Epithelial cell of prostate (primary cell): Measurements from ENCODE around the gene RCBTB1.
A peak's percentile ranks its signal among the peaks of the same experiment; 100 is the strongest.

Source experiments
- DNase-seq: peaks from one replicate; pipeline ENCODE4 v3.0.0-alpha.2; 2011; ENCODE audit warnings: low read depth, low spot score
- H3K27ac ChIP-seq: fragments of 450-650 bp; 2 replicates; pipeline ENCODE4 v1.5.1; 2017; ENCODE audit warnings: mild to moderate bottlenecking

Gene RCBTB1

DNA sequence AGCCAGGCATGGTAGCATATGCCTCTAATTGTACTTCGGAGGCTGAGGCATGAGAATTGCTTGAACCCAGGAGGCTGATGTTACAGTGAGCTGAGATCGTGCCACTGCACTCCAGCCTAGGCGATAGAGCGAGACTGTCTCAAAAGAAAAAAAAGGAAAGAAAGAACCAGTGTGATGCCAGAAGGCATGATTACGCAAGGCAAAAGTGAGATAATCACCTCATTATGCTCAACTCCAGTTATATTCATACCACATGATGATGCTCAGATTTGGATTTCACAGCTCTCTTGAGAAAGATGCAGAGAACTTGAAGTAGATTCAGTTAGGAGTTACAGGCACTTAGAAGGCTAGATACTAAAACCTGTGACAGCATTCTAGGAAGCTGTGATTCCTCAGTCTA lies 21.8 kb downstream of the RCBTB1 start:
- no peak overlapping the region for H3K27ac ChIP-seq
- DNase-seq = no peak

- no peak overlapping the region for H3K27ac ChIP-seq
- DNase-seq = no peak
These were observed 24.3 kb downstream of the RCBTB1 start for GRCh38 chr13:49561062-49561410.

GRCh38 chr13:49560270-49561061 lies 24.9 kb downstream of the RCBTB1 start:
- no peak overlapping the region for H3K27ac ChIP-seq
- DNase-seq = peak; percentile 33

DNA sequence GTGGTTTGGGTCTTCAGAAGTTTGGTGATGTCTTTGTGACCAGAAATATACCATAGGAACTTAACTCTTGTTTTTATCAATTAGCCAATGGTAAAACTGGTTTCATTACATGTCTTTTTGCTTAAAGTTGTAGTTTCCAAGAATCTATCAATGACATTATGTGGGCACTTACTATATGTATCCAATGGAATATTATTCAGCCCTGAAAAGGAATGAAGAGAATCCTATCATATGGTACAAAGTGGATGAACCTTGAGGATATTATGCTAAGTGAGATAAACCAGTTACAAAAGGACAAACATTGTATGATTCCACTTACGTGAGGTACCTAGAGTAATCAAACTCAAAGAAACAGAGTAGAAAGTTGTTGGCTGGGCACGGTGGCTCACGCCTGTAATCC lies 26.4 kb downstream of the RCBTB1 start:
- no peak for DNase-seq
- no peak overlapping the region for H3K27ac ChIP-seq

DNA sequence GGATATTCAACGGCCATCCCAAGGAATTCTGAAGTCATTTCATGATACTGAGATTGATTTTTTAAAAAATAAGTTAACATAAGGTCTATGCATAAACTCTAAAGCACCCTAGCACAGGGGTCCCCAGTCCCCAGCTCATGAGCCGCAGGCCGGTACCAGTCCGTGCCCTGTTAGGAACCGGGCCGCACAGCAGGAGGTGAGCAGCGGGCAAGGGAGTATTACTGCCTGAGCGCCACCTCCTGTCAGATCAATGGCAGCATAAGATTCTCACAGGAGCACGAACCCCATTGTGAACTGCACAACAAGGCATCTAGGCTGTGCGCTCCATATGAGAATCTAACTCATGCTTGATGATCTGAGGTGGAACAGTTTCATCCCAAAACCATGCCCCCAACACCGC lies 31.0 kb downstream of the RCBTB1 start:
- no peak overlapping the region for H3K27ac ChIP-seq
- DNase-seq = no peak

GRCh38 chr13:49553888-49554287 lies 31.5 kb downstream of the RCBTB1 start:
- DNase-seq = no peak
- no peak overlapping the region for H3K27ac ChIP-seq

DNA sequence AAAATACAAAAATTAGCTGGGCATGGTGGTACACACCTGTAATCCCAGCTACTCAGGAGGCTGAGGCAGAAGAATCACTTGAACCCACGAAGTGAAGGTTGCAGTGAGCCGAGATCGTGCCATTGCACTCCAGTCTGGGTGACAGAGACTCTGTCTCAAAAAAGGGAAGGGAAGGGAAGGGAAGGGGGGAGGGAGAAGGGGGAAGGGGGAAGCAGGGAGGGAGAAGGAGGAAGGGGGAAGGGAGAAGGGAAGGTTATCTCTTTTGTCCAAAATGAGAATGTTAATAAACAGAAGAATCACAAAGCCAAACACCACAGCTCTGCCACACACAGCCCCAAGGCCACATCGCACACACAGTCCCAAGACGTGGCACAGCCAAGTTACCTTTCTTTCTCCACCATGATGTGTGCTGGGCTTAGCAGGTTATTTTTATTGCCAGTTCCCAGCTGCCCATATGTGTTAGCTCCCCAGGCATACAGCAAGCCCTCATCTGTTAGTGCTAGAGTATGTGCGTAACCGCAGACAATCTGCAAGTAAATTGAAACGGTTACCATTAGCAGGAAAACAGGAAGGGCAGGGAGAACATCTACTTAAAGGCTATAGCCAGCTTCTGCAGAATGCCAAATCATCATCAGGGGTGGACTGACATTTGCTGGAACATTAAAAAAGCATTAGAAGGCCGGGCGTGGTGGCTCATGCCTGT lies 34.3 kb downstream of the RCBTB1 start:
- no peak for DNase-seq
- no peak overlapping the region for H3K27ac ChIP-seq

GRCh38 chr13:49549289-49549688 lies 36.1 kb downstream of the RCBTB1 start:
- H3K27ac ChIP-seq = no peak overlapping the region
- DNase-seq = no peak

- H3K27ac ChIP-seq = no peak overlapping the region
- no peak for DNase-seq
These were observed 38.8 kb downstream of the RCBTB1 start for GRCh38 chr13:49546561-49546960.

- no peak overlapping the region for H3K27ac ChIP-seq
- no peak for DNase-seq
These were observed 39.7 kb downstream of the RCBTB1 start for GRCh38 chr13:49545661-49546060.

GRCh38 chr13:49543656-49544055 lies 41.7 kb downstream of the RCBTB1 start:
- no peak overlapping the region for H3K27ac ChIP-seq
- no peak for DNase-seq

GRCh38 chr13:49540552-49540951 lies 44.8 kb downstream of the RCBTB1 start:
- no peak overlapping the region for H3K27ac ChIP-seq
- no peak for DNase-seq

DNA sequence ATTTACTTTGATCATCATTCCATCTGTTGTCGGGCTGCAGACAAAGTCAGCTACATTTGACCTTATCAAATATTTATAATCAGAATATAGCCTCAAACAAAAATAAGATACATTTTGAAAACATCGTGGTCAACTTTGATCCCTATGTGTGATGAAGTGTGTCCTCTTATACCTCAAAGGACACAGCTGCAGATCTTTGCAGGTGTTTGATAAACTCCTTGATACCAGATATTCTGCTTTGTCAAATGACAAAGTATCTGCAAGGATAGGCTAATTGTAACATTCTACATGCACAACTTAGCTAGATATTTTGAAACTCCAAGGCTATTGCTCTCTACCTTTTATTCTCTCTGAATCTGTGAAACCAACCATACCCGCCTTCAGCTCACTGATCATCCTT lies 45.6 kb downstream of the RCBTB1 start:
- no peak overlapping the region for H3K27ac ChIP-seq
- no peak for DNase-seq

DNA sequence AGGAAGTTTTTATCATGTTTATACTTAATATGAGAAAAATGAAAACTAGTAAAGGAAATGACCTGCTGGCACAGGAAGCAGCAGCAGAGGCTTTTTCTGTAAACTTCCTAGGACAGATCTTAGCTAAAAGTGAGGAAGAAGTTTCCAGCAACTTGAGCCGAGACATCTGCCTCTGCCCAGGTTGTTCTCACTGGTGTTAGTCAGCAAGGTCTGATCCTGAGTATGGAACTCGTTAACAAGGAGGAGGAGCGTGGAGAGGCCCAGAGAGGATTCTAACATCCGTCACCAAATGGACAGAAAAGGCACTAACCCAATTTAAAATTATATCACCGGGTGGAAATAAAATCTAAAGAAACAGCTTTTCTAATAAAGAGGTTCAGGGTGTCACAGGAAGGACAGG lies 46.0 kb downstream of the RCBTB1 start:
- no peak for DNase-seq
- no peak overlapping the region for H3K27ac ChIP-seq

DNA sequence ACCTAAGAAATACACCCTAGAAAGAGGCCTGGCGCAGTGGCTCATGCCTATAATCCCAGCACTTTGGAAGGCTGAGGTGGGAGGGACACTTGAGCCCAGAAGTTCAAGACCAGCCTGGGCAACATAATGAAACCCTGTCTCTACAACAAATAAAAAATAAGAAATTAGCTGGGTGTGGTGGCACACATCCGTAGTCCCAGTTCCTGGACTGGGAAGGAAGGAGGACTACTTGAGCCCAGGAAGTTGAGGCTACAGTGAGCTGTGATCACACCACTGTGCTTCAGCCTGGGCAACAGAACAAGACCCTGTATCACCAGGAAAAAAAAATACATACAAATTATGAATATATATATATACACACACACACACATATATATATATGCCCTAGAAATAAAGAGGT lies 47.0 kb downstream of the RCBTB1 start:
- DNase-seq = no peak
- H3K27ac ChIP-seq = no peak overlapping the region

- no peak overlapping the region for H3K27ac ChIP-seq
- no peak for DNase-seq
These were observed 49.0 kb downstream of the RCBTB1 start for GRCh38 chr13:49536144-49536873.

DNA sequence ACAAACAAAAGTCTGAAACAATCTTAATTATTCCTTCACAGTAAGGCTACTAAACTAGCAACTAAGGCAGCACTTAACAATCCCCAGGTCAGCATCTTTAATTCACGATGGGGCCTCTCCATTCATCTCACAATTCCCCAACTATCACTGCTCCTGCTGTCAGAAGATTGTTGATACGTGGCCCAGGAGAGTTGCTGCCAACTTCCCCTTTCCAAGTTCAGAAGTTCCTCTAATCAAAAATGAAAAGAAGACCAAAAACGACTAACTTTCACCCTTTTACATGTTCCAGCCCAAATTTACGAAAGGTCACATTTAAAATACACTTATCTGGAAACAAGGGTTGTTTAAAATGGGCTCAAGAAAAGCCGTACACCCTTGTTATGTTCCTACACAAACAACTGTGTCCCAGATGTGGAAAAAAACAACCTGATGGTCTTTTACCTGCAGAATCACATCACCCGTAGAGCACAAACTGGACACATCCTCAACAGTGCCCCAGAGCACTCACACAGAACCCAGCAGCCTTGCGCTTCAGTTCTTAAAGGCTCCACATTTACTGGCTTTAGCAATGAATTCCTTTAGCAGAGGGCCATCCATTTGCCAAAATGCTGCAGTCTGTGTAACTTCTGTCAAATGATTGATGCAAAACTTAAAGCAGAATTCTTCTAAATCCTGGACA lies 51.6 kb downstream of the RCBTB1 start:
- H3K27ac ChIP-seq = no peak overlapping the region
- no peak for DNase-seq

GRCh38 chr13:49533011-49533410 lies 52.3 kb downstream of the RCBTB1 start:
- no peak for DNase-seq
- H3K27ac ChIP-seq = no peak overlapping the region

DNA sequence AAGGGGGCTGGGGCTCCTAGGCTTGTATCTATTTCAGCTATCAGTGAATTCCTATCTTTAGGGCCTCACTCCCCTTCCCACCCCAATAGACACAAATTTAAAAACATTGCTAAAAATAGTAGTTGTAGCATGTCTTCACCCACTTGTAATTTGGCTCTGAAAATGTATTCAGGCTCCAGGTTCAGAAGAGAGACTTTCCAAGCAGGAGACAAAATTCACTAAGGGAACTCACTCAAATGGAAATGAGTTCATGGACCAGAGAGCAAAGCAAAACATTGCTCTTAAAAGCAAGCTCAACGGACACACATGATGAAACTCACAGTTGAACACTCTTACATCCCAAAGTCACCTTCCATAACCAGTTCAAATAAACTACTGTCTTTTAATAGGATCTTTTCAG lies 52.8 kb downstream of the RCBTB1 start:
- no peak overlapping the region for H3K27ac ChIP-seq
- no peak for DNase-seq

- no peak for DNase-seq
- no peak overlapping the region for H3K27ac ChIP-seq
These were observed 54.9 kb downstream of the RCBTB1 start for GRCh38 chr13:49530457-49530856.

- H3K27ac ChIP-seq = no peak overlapping the region
- DNase-seq = no peak
These were observed 57.2 kb downstream of the RCBTB1 start for GRCh38 chr13:49528161-49528560.
